HG02571 (cell line): Measurements from ENCODE around the gene GSG1L2.

Experiments
- ATAC-seq: cut with Tn5 transposase; IDR thresholded peaks from one replicate; pipeline ENCODE4 v1.9.1; 2021; ENCODE audit warnings: mild to moderate bottlenecking, moderate library complexity; ENCODE audit not compliant: unreplicated experiment

GSG1L2 gene

GRCh38 chr17:9821921-9822320 lies at the start of gene GSG1L2:
Gene GSG1L2 (minus strand): TSS chr17:9822079. CDS start chr17:9822071, 8 bp downstream.
- no peak for ATAC-seq

- no peak for ATAC-seq
These were observed 46.7 kb upstream of the GSG1L2 start for GRCh38 chr17:9868552-9868951.

GRCh38 chr17:9865586-9865985 lies 43.7 kb upstream of the GSG1L2 start:
- ATAC-seq: no peak

- no peak for ATAC-seq
These were observed 41.1 kb upstream of the GSG1L2 start for GRCh38 chr17:9862949-9863348.

- ATAC-seq: no peak
These were observed 40.3 kb upstream of the GSG1L2 start for GRCh38 chr17:9862220-9862619.

GRCh38 chr17:9860851-9861250 lies 39.0 kb upstream of the GSG1L2 start:
- no peak for ATAC-seq

GRCh38 chr17:9859781-9860180 lies 37.9 kb upstream of the GSG1L2 start:
- no peak for ATAC-seq

GRCh38 chr17:9855036-9855435 lies 33.2 kb upstream of the GSG1L2 start:
- no peak for ATAC-seq

GRCh38 chr17:9854255-9854654 lies 32.4 kb upstream of the GSG1L2 start:
- ATAC-seq: no peak

- no peak for ATAC-seq
These were observed 28.3 kb upstream of the GSG1L2 start for GRCh38 chr17:9850151-9850550.

- ATAC-seq: no peak
These were observed 23.4 kb upstream of the GSG1L2 start for GRCh38 chr17:9845306-9845705.

- no peak for ATAC-seq
These were observed 22.3 kb upstream of the GSG1L2 start for GRCh38 chr17:9844153-9844552.

GRCh38 chr17:9843152-9844010 lies 21.5 kb upstream of the GSG1L2 start:
- no peak for ATAC-seq

GRCh38 chr17:9842057-9842758 lies 20.3 kb upstream of the GSG1L2 start:
- no peak for ATAC-seq

- no peak for ATAC-seq
These were observed 17.6 kb upstream of the GSG1L2 start for GRCh38 chr17:9839433-9839832.

GRCh38 chr17:9837551-9838471 lies 15.9 kb upstream of the GSG1L2 start:
- ATAC-seq: no peak

GRCh38 chr17:9833922-9834321 lies 12.0 kb upstream of the GSG1L2 start:
- no peak for ATAC-seq

GRCh38 chr17:9830711-9831110 lies 8.8 kb upstream of the GSG1L2 start:
- no peak for ATAC-seq

- ATAC-seq: no peak
These were observed 7.5 kb upstream of the GSG1L2 start for GRCh38 chr17:9829343-9829742.

GRCh38 chr17:9828296-9829295 lies 6.7 kb upstream of the GSG1L2 start:
- ATAC-seq: no peak
